GM12801 (cell line): ENCODE measurements around the gene DESI2.

Source experiments
- CTCF ChIP-seq: IDR thresholded peaks from one replicate; pipeline ENCODE4 v1.5.1; 2011; ENCODE audit warnings: control low read depth; ENCODE audit not compliant: insufficient read length; ENCODE audit errors: extremely low read depth

DESI2 gene

DNA sequence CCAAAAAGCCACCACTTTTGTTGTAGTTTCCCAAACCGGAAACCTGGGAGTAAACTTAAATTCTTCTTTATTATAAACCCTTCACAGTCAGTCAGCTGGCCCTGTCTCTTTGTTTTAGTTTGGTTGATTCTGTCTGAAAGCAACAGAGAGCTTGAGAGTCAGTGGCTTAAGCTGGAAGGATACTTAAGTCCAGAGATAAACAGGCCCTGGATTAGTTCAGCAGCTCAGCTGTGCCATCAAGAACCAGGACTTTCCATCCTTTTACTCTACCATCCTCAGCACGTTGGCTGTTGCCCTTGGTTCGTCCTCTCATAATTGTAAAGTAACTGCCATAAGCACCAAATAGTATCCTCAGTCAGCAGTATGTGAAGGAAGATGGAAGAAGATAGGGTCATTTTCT lies 4.5 kb downstream of the DESI2 start:
- TF ChIP-seq CTCF, result no peak

GRCh38 chr1:244659694-244660093 lies 6.8 kb downstream of the DESI2 start:
- TF ChIP-seq CTCF, result no peak

- no peak for TF ChIP-seq CTCF
These were observed 7.7 kb downstream of the DESI2 start for GRCh38 chr1:244660595-244660994.

- no peak for TF ChIP-seq CTCF
These were observed 9.7 kb downstream of the DESI2 start for GRCh38 chr1:244662599-244662998.

- TF ChIP-seq CTCF, result no peak
These were observed 11.4 kb downstream of the DESI2 start for GRCh38 chr1:244664353-244664752.

- TF ChIP-seq CTCF, result no peak
These were observed 12.9 kb downstream of the DESI2 start for GRCh38 chr1:244665771-244666217.

DNA sequence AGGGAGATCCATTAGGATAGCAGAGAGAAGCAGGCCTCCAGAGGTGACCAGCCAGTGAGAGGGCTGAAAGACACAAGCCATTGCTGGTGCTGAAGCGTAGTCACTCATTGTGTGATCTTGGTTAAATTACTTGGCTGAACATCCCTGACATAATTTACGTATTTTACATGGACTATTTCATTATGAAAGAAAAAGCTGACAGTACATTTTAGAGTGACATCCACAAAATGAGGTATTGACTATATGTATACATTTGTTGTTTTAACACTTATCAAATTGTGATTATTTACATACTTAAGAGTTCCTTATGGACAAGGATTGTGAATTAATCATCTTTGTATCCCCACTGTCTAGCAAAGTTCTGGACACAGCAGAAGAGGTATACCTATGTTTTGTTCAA lies 14.9 kb downstream of the DESI2 start:
- TF ChIP-seq CTCF, result no peak
